ENCODE results near the gene DAND5. TPM values are rescaled to one million over a fixed set of nuclear protein-coding genes. Genes with fewer than 3 reads are reported as not detected.
A peak's percentile ranks its signal among the peaks of the same experiment; 100 is the strongest.

The DAND5 gene
- total RNA-seq, 1 donor from 2014 or later: 0.17 TPM

DNA sequence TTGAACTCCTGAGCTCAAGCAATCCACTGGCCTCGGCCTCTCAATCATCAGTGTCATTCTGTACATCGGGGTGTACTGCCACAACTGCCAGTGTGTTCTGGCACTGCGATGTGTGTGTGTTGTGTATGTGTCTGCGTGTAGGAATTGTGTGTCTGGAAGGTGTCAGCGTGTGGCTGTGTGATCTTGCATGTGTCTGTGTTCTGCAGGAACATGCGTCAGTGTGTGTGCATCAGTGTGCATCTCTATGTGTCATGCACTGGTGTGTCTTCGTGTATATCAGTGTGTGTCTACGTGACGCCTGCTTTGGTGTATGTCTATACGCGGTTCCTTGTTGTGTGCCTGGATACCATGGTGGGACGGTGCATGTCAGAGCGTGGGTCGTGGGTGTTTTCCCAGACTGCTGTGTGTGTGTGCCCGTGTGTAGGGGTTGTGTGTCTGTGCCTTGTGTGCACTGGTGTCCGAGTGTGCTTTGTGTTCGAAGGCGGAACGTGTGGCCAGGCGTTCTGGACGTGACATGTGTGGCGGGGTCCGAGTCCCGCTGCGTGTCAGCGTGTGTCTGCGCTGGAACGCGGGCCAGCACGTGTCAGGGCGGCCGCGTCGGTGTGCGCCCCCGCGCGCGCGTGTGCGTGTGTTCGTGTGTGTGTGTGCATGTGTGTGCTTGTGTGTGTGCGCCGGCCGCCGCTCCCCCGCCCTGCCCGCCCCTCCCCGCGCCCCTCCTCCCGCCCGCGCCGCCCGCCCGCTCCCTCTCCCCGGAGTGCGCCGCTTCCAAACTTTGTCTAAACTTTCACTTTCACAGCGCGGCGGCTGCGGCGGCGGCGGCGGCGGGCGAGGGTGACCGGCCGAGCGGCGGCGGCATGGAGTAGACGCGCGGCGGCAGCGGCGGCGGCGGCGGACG, 25.6 kb downstream of the DAND5 start, which contains the start of gene NFIX:
Gene NFIX (plus strand): TSS at position 775 of the 895 bp plus-strand sequence. CDS start 363 bp downstream, outside the sequence.
- DNase-seq: peak; percentile 63

DNA sequence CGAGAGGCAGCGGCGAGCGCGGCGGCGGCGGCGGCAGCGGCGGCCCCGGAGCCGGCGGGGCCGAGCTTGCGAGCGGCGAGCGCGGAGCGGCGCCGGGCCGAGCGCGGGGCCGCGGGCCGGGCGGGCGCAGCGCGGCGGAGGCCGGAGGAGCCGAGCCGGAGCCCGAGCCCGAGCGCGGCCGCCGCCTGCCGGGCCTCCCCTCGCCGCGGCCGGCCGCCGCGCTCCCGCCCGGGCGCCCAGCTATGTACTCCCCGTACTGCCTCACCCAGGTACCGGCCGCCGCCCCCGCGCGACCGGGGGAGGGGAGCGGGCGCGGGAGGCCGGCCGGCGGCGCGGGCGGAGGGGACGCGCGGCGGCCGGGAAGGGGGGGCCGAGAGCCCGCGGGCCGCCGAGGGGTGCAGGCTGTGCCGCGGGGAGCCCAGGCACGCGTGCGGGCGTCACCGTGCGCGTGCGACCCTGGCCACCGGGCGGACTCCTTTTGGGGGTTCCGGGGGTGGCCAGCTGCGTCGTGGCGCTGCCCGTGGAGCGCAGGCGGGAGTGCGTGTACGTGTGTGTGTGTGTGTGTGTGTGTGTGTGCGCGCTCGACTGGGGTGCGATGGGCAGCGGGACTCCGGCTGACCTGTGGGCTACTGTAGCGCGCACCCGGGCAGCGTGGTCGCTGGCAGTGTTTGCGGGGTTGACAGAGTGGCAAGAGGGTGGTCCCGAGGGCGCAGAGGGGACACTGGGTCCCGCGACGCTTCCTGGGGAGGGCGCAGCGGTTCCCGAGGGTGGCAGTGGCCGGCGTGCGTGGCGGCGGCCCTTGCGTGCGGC, 26.4 kb downstream of the DAND5 start:
- DNase-seq: peak; percentile 42

DNA sequence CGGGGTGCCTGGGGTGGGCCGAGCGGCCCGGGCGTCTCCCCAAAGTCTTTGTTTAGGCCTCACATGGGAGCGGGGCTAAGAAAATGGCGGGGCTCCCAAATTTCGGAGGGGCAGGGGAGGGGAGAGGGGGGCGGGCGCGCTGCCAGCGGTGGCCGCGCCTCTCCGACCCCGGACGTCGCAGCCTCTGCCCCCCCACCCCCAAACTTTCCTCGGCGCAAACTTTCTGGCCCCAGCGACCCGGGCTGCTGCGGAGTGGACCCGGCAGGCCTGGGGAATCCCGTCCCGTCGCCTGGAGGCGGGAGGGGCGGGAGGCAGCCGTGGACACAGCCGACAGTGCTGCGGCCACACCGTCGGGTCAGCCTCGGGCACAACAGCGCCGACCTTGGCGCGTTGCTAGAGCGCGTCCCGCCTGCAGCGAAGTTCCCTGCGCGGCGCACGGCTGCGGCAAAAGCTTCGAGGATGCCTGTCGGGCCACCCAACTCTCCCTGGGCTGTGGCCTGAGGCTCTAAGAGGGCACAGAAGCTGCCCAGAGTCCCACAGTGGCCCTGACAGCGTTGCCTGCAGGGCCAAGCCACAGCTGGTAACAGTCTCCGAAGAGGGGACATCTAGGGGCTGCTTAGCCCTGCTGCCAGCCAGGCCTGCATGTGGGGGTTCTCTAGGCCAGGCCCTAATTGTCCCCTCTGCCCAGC, 27.2 kb downstream of the DAND5 start:
- DNase-seq: peak; percentile 43

GRCh38 chr19:12997179-12997966, 28.0 kb downstream of the DAND5 start:
- DNase-seq: no peak

DNA sequence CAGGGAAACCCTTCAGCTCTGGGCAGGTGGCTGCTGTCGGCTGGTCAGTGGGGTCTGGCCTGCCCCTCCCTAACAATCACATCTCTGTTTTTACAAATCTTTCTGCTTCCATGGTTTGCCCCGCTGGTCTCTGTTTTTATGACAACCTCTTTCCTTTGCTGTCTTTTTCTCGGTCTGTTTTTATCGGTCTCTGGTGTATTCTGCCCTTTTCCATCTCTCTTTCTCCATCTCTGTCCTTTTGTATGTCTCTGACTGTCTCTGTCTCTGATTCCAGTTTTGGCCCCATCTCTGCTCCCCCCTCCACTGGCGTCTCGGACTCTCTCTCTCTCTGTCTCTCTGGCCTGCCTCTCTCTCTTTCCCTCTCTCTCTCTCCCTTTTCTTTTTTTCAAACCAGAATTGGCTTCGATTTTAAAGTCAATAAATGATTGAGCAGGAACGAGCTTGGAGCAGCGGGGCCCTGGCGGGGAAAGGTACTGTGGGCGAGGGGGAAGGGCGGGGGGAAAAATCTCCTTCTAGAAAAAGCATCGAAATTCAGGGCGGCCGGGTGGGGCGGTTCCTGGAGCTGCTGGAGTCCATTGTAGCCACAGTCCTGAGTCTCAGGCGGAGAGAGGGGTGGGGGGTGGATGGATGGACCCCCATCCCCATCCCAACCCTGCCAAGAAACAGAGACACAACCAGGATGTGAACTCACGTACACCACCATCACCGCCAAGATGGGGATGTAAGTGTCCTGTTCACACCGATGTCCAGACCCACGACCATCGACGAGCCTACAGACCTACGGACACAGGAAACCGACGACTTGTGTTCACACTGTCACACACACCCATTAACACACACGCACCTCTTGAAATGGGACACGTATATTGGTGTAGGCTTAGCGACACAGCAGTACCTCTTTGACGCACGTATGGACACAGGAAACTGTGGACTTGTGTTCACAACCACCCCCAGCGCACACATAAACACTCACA, 28.9 kb downstream of the DAND5 start:
- no peak for DNase-seq

DNA sequence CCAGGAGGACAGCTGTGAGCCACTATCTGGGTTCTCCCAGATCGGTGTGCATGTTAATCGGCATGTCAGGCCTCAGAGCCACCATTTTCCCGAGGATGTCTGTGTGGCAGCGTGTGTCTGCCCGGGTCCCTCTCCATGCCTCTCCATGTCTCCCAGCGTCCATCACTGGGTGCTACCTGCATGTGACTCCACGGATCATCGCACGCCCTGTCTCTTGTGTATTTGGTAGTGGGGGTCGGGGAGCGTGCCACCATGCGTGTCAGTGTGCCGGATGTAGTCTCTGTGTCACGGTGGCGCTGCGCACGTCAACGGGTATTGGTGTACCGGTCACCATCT, 31.8 kb downstream of the DAND5 start:
- DNase-seq: no peak

DNA sequence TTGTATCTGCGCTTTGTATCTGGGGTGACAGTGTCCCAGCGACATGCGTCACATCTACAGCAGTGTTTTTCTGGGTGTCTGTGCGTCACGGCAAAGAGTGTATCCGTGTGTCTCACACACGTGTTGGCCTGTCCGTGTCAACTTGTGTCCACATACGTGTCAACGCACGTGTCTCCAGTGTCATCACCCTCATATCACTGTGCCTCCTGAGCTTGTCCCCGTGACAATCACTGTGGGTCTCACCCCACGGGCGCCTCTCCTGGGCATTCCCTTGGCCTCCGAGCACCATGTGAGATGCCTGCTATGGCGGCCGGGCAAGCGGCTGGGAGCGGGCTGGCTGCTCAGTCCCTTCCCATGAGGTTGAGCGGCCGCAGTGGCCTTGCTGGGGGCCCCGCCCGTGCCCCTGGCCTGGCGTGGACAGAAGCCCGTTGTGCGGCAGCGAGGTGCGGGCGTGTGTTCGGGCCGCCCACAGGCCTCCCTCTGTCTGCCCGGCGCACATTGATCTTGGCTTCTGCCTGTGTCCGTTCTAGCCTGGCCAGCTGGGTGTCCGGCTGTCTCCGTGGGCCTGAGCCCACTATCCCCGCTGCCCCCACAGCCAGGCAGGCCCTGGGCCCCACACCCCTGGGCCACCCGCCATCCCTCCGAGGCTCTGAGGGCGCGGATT, 32.3 kb downstream of the DAND5 start:
- no peak for DNase-seq

- DNase-seq: no peak
Observed at GRCh38 chr19:13002166-13002898, 33.0 kb downstream of the DAND5 start.

- no peak for DNase-seq
Observed at GRCh38 chr19:13003081-13003480, 33.7 kb downstream of the DAND5 start.

DNA sequence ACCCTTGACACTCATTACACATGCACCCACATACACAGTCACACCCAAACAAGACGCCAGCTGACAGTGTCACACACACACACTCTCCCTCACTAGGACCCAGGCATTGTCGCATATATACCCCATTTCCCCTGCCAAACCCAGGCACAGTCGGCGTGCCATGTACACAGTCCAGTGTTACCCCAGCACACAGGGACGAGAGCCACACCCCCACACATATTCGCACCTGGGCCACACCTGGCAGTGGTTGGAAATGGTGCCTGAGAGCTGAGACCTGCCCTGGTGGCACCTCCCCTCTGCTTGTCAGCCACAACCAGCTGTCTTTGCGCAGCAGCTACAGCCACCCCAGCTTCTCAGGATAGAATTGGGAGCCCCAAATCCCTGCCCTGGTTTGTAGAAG, 34.9 kb downstream of the DAND5 start:
- no peak for DNase-seq

DNA sequence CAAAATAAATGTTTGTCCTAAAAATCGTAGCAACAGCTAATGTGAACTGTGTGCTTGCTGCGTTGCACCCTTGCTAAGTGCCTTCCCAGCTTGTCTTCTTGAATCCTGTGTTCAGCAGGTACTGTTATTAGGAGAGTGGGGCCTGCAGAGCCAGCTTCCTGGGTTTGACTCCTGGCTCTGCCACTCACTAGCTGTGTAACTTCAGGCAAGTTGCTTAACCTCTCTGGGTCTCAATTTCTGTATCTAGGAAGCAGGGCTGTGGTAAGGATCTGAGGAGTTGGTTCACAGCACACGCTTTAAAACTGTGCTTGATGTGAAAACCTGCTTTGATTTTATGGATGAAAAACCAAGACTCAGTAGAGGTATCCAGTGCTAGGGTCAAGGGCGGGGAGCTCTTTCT, 35.9 kb downstream of the DAND5 start:
- no peak for DNase-seq

DNA sequence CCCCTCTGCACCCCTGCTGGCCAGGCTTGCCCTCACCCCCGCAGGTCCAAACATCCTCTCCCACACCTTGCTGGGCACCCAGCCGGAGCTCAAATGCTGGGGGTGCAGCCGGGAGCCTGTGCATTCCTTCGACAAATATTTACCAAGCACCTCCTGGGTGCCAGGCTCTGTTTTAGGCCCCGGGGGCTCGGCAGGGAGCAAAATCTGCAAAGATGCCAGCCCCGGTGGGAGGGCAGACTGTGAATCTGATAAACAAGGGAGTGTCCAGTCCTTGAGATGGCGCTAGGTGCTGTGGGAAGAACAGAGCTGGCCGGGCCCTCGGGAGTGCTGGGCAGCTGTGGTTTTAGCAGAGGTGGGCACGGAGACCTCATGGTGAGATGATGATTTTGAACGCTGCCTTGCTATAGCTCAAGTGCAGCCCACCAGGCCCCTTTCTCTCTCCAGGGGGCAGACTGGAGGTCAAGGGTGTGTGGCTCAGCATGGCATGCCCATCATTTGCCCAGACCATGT, 36.5 kb downstream of the DAND5 start:
- no peak for DNase-seq

GRCh38 chr19:13006431-13007281, 37.3 kb downstream of the DAND5 start:
- DNase-seq: no peak

GRCh38 chr19:13007292-13008045, 38.1 kb downstream of the DAND5 start:
- no peak for DNase-seq

DNA sequence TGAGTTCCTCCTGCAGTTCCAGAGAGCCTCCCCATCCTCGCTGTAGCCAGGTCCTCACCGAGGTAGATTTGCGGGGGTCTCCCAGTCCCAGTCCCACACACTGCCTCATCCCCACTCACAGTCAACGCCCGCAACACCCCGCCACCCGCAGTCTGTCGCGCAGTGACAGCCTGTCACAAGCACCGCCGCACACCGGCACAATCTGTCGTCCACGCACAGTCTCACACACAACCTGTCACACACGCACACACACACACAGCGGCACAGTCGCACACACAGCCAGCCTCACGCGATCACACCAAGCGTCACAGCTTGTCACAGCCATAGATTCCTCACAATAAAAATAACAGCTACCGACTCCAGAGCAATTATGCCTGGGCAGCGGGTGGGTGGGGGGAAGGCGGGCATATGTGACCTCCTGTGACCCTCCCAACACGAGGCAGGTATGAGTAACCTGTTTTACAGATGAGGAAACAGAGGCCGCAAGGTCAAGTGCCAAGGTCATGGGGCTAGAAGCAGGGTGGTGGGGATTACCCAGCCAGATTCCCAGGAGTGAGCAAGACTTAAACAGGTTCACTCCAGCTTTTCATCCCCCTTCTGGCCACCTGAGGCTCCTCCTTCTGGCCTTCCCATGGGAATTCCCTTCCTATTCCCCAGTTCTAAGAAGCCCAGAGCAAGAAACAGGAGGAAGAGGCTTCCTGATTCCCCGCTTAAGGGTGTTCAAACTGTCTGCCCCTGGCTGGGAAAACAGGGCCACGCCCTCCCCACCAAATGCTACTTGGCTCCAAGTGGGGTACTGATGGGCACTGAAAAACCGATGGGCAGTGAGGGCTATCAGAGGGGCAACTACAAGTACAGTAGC, 39.8 kb downstream of the DAND5 start:
- no peak for DNase-seq

All from dermis blood vessel endothelial cell (primary cell).